Measurements from ENCODE around the gene TRIM54. TPM values are rescaled to one million over a fixed set of nuclear protein-coding genes. Genes with fewer than 3 reads are reported as not detected.
"Not testable (repeated sequence)": the region's sequence is repeated elsewhere in the genome, so short reads cannot be mapped to it uniquely, and the experiment has no call there.

The TRIM54 gene
- total RNA-seq, 2 experiments from 2014 or later: 0.13 TPM; not detected in 1

- peak; percentile 80 for DNase-seq
- Mint-ChIP-seq H3K27ac (no peak within 1 kb of the TSS), H3K4me1 (peaks cover 34% of the 10 kb centered on the region), H3K9me3 (no peaks in the 10 kb centered on the region), H3K27me3 (peaks cover 47% of the 10 kb centered on the region), H3K4me3 (peak within 1 kb of the TSS; percentile 78), H3K36me3 (ENCODE audit: low read depth) (no peaks in the 10 kb centered on the region)
- ChIA-PET CTCF (interaction anchor here (1.4 to 5.6 kb wide), 4 partner anchors 10 to 165 kb away, joined by 3 to 38 read pairs (median 11); partner anchors contain the start of gene TRIM54), POLR2A (interaction anchor here (0.9 to 1.3 kb wide), 2 partner anchors 13 to 17 kb away, joined by 4 read pairs; no protein-coding TSS in a partner anchor)
These were observed 19.6 kb upstream of the TRIM54 start, which contains the start of gene SLC30A3 for GRCh38 chr2:27262379-27263286. Gene SLC30A3, minus strand, starts transcription at chr2:27263047. Its CDS starts 141 bp downstream, at chr2:27262906.

GRCh38 chr2:27263287-27264252, 18.7 kb upstream of the TRIM54 start:
- no peaks in the 10 kb centered on the region for H3K9me3 Mint-ChIP-seq
- peaks cover 45% of the 10 kb centered on the region for H3K27me3 Mint-ChIP-seq
- POLR2A ChIA-PET: interaction anchor here (1.1 to 1.9 kb wide), 4 partner anchors 13 to 51 kb away, joined by 3 to 5 read pairs (median 4); partner anchors contain the start of gene TRIM54
- CTCF ChIA-PET: interaction anchor here (1.4 to 5.6 kb wide), 5 partner anchors 9 to 166 kb away, joined by 3 to 38 read pairs (median 7); partner anchors contain the start of gene TRIM54
- DNase-seq: no peak
- peaks cover 34% of the 10 kb centered on the region for H3K4me1 Mint-ChIP-seq
- H3K4me3 Mint-ChIP-seq: peak overlapping the region; percentile 78
- no peaks in the 10 kb centered on the region for H3K36me3 Mint-ChIP-seq (ENCODE audit: low read depth)
- H3K27ac Mint-ChIP-seq: no peak overlapping the region

- ChIA-PET POLR2A (interaction anchor here (1.1 to 1.9 kb wide), 4 partner anchors 12 to 50 kb away, joined by 3 to 5 read pairs (median 4); partner anchors contain the start of gene TRIM54), CTCF (interaction anchor here (1.3 to 5.6 kb wide), 6 partner anchors 8 to 105 kb away, joined by 3 to 38 read pairs (median 5); partner anchors contain the start of gene TRIM54)
- H3K4me3 Mint-ChIP-seq: peak overlapping the region; percentile 78
- H3K27ac Mint-ChIP-seq: no peak overlapping the region
- H3K4me1 Mint-ChIP-seq: peaks cover 34% of the 10 kb centered on the region
- H3K27me3 Mint-ChIP-seq: peaks cover 43% of the 10 kb centered on the region
- DNase-seq: no peak
- H3K9me3 Mint-ChIP-seq: no peaks in the 10 kb centered on the region
- H3K36me3 Mint-ChIP-seq (ENCODE audit: low read depth): no peaks in the 10 kb centered on the region
These were observed 17.9 kb upstream of the TRIM54 start for GRCh38 chr2:27264253-27264752.

- peaks cover 46% of the 10 kb centered on the region for H3K27me3 Mint-ChIP-seq
- DNase-seq: peak; percentile 47
- H3K4me1 Mint-ChIP-seq: peaks cover 34% of the 10 kb centered on the region
- no peak overlapping the region for H3K27ac Mint-ChIP-seq
- no peaks in the 10 kb centered on the region for H3K9me3 Mint-ChIP-seq
- ChIA-PET CTCF (interaction anchor here (0.9 to 5.6 kb wide), 10 partner anchors 8 to 109 kb away, joined by 3 to 38 read pairs (median 3); partner anchors contain the start of gene TRIM54), POLR2A (interaction anchor here (0.9 to 1.9 kb wide), 6 partner anchors 11 to 50 kb away, joined by 3 to 5 read pairs (median 3); no protein-coding TSS in a partner anchor)
- peak overlapping the region; percentile 50 for H3K4me3 Mint-ChIP-seq
- H3K36me3 Mint-ChIP-seq (ENCODE audit: low read depth): no peaks in the 10 kb centered on the region
These were observed 17.3 kb upstream of the TRIM54 start for GRCh38 chr2:27264753-27265535.

GRCh38 chr2:27265536-27265870, 16.7 kb upstream of the TRIM54 start:
- peak overlapping the region; percentile 25 for H3K4me3 Mint-ChIP-seq
- H3K9me3 Mint-ChIP-seq: no peaks in the 10 kb centered on the region
- CTCF ChIA-PET: interaction anchor here (0.9 to 5.6 kb wide), 8 partner anchors 15 to 108 kb away, joined by 3 to 38 read pairs (median 3); partner anchors contain the start of gene TRIM54
- H3K36me3 Mint-ChIP-seq (ENCODE audit: low read depth): no peaks in the 10 kb centered on the region
- H3K27me3 Mint-ChIP-seq: peaks cover 44% of the 10 kb centered on the region
- no peak overlapping the region for H3K27ac Mint-ChIP-seq
- POLR2A ChIA-PET: interaction anchor here (0.9 to 1.9 kb wide), 5 partner anchors 11 to 27 kb away, joined by 3 to 5 read pairs (median 3); no protein-coding TSS in a partner anchor
- H3K4me1 Mint-ChIP-seq: peaks cover 34% of the 10 kb centered on the region
- DNase-seq: no peak

- DNase-seq; CTCF ChIA-PET; H3K4me3 Mint-ChIP-seq; POLR2A ChIA-PET; H3K36me3 Mint-ChIP-seq (ENCODE audit: low read depth); H3K9me3 Mint-ChIP-seq; H3K27ac Mint-ChIP-seq: not testable (repeated sequence)
- peaks cover 24% of the 10 kb centered on the region for H3K4me1 Mint-ChIP-seq
- H3K27me3 Mint-ChIP-seq: peaks cover 35% of the 10 kb centered on the region
These were observed 13.9 kb upstream of the TRIM54 start for GRCh38 chr2:27268296-27268695.

DNA sequence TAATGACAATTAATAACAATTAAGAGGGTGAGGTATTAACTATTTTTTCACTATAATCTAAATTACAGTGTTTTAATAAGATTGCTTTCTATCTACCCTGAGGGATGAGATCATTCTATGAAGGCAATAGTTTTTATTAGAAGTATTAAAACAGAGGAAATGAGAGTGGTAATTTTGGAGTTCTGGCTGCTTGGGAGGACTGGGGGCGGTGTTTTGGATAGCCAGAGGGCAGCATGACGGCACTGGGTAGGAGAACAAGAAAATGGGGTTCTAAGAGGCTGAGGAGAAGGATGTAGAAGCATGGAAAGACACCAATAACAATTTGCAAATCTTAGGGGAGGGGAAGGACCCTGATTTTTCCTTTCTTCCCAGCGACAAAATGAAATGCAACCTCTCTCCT, 12.1 kb upstream of the TRIM54 start:
- peaks cover 10% of the 10 kb centered on the region for H3K4me1 Mint-ChIP-seq
- no peak overlapping the region for H3K27ac Mint-ChIP-seq
- peaks cover 27% of the 10 kb centered on the region for H3K27me3 Mint-ChIP-seq
- POLR2A ChIA-PET: no interaction called here
- no peaks in the 10 kb centered on the region for H3K36me3 Mint-ChIP-seq (ENCODE audit: low read depth)
- no peaks in the 10 kb centered on the region for H3K9me3 Mint-ChIP-seq
- no peak overlapping the region for H3K4me3 Mint-ChIP-seq
- CTCF ChIA-PET: interaction anchor here (0.6 to 2.5 kb wide), 3 partner anchors 9 to 125 kb away, joined by 3 to 19 read pairs (median 5); no protein-coding TSS in a partner anchor
- DNase-seq: no peak

GRCh38 chr2:27270670-27271069, 11.6 kb upstream of the TRIM54 start:
- POLR2A ChIA-PET: interaction anchor here (1.1 kb wide), 1 partner anchor 30 kb away, joined by 3 read pairs; no protein-coding TSS in a partner anchor
- no peaks in the 10 kb centered on the region for H3K36me3 Mint-ChIP-seq (ENCODE audit: low read depth)
- H3K9me3 Mint-ChIP-seq: no peaks in the 10 kb centered on the region
- CTCF ChIA-PET: interaction anchor here (0.6 to 2.5 kb wide), 3 partner anchors 9 to 125 kb away, joined by 3 to 19 read pairs (median 5); no protein-coding TSS in a partner anchor
- H3K27me3 Mint-ChIP-seq: peaks cover 27% of the 10 kb centered on the region
- no peak for DNase-seq
- no peak overlapping the region for H3K27ac Mint-ChIP-seq
- no peak overlapping the region for H3K4me3 Mint-ChIP-seq
- H3K4me1 Mint-ChIP-seq: peaks cover 5% of the 10 kb centered on the region

DNA sequence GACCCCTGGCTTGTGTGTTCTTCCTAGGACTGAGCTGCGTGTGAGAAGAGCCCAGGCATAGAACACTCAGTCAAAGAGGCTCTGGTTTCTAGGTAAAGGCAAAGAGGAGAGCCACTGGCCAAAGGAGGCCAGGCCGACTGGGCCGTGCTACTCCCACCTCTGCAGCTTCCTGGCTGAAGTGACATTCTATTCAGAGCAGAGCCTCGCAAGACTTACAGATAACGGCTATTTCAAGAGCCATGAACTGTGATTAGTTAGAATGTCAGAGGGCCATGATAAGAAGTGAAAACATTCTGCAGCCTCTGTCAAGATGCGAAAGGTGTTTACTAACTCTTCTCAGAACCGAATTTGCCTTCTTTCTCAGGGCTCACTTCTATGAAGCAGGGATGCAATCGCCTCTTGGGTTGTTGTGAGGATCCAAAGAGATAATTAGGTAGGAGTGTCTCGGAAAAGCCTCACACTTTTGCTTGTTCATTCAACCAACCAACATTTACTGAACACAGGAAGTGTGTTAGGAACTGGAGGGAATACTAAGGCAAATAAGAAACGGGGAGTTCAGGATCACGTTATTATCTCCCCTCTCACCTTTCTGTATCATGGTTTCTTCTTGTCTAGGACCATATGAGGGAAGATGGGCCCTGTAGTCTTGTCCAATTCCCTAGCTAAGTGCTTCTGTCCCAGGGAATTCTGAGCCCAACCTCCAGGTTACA, 10.4 kb upstream of the TRIM54 start:
- no peak overlapping the region for H3K4me3 Mint-ChIP-seq
- peaks cover 5% of the 10 kb centered on the region for H3K4me1 Mint-ChIP-seq
- H3K27me3 Mint-ChIP-seq: peaks cover 28% of the 10 kb centered on the region
- CTCF ChIA-PET: interaction anchor here (0.9 to 2.5 kb wide), 7 partner anchors 8 to 170 kb away, joined by 3 to 19 read pairs (median 5); partner anchors contain the start of genes SLC30A3 and TRIM54
- no peak overlapping the region for H3K27ac Mint-ChIP-seq
- POLR2A ChIA-PET: interaction anchor here (1.1 to 1.4 kb wide), 2 partner anchors 13 to 31 kb away, joined by 3 read pairs; no protein-coding TSS in a partner anchor
- H3K9me3 Mint-ChIP-seq: no peaks in the 10 kb centered on the region
- no peaks in the 10 kb centered on the region for H3K36me3 Mint-ChIP-seq (ENCODE audit: low read depth)
- no peak for DNase-seq

- H3K4me1 Mint-ChIP-seq; H3K27ac Mint-ChIP-seq; H3K36me3 Mint-ChIP-seq (ENCODE audit: low read depth); H3K4me3 Mint-ChIP-seq; DNase-seq; H3K9me3 Mint-ChIP-seq: not testable (repeated sequence)
- POLR2A ChIA-PET: interaction anchor here (1.4 kb wide), 1 partner anchor 14 kb away, joined by 3 read pairs; no protein-coding TSS in a partner anchor
- peaks cover 33% of the 10 kb centered on the region for H3K27me3 Mint-ChIP-seq
- CTCF ChIA-PET: interaction anchor here (0.9 to 2.3 kb wide), 6 partner anchors 9 to 311 kb away, joined by 3 to 9 read pairs (median 4); partner anchors contain the start of genes SLC30A3 and TRIM54
These were observed 9.4 kb upstream of the TRIM54 start for GRCh38 chr2:27272537-27273522.
